22Rv1 (cell line): ENCODE measurements around the gene CST1.

Experiments
- CTCF ChIP-seq: fragments of 450-650 bp; IDR thresholded peaks from 2 replicates; pipeline ENCODE4 v1.5.1; 2017; ENCODE audit warnings: mild to moderate bottlenecking
- ZFX ChIP-seq: fragments of 450-650 bp; IDR thresholded peaks from 2 replicates; pipeline ENCODE4 v1.6.1; 2017; ENCODE audit warnings: antibody characterized with exemption, borderline replicate concordance

GRCh38 chr20:23766531-23766930 is 15.8 kb upstream of the CST1 start:
- TF ChIP-seq CTCF (no peak), ZFX (no peak)
